Measurements from ENCODE around the gene MSRB1. TPM values are rescaled to one million over a fixed set of nuclear protein-coding genes. Genes with fewer than 3 reads are reported as not detected.

The MSRB1 gene
- total RNA-seq, 1 experiment from 2014 or later, result 5.8 TPM

GRCh38 chr16:1895949-1896675 lies 46.9 kb downstream of the MSRB1 start:
- intact Hi-C loops (cut with micrococcal nuclease), result no loop called here
- ChIA-PET POLR2A (no interaction called here), CTCF (interaction anchor here (0.6 to 0.8 kb wide), 3 partner anchors 24 to 174 kb away, joined by 3 to 4 read pairs (median 4); no protein-coding TSS in a partner anchor)
- no peaks in the 10 kb centered on the region for H3K9me3 Mint-ChIP-seq (ENCODE audit: unreplicated experiment)
- H3K27ac Mint-ChIP-seq (ENCODE audit: low read depth, unreplicated experiment), result no peak overlapping the region
- no peak for TF ChIP-seq CTCF (IDR thresholded peaks at IDR 0.05; ENCODE audit: unreplicated experiment)
- H3K4me1 Mint-ChIP-seq (ENCODE audit: insufficient read depth, unreplicated experiment), result no peaks in the 10 kb centered on the region
- H3K27me3 Mint-ChIP-seq (ENCODE audit: insufficient read depth, unreplicated experiment), result peaks cover 19% of the 10 kb centered on the region
- no TSS peak for BruUV-seq (replicated peaks)
- H3K4me3 Mint-ChIP-seq (ENCODE audit: unreplicated experiment), result no peak overlapping the region
- no peak for DNase-seq (ENCODE audit: unreplicated experiment)
- no peaks in the 10 kb centered on the region for H3K36me3 Mint-ChIP-seq (ENCODE audit: insufficient read depth, unreplicated experiment)

GRCh38 chr16:1895068-1895467 lies 47.9 kb downstream of the MSRB1 start:
- Mint-ChIP-seq H3K36me3 (ENCODE audit: insufficient read depth, unreplicated experiment) (no peaks in the 10 kb centered on the region), H3K9me3 (ENCODE audit: unreplicated experiment) (no peaks in the 10 kb centered on the region), H3K4me1 (ENCODE audit: insufficient read depth, unreplicated experiment) (no peaks in the 10 kb centered on the region), H3K27me3 (ENCODE audit: insufficient read depth, unreplicated experiment) (peaks cover 30% of the 10 kb centered on the region), H3K27ac (ENCODE audit: low read depth, unreplicated experiment) (no peak overlapping the region), H3K4me3 (ENCODE audit: unreplicated experiment) (no peak overlapping the region)
- TF ChIP-seq CTCF (IDR thresholded peaks at IDR 0.05; ENCODE audit: unreplicated experiment), result no peak
- DNase-seq (ENCODE audit: unreplicated experiment), result no peak
- no TSS peak for BruUV-seq (replicated peaks)
- POLR2A ChIA-PET, result interaction anchor here (0.7 kb wide), 1 partner anchor 48 kb away, joined by 3 read pairs; the partner anchor contains the start of gene MSRB1
- CTCF ChIA-PET, result interaction anchor here (0.6 to 0.8 kb wide), 2 partner anchors 16 to 124 kb away, joined by 3 to 4 read pairs; no protein-coding TSS in a partner anchor
- intact Hi-C loops (cut with micrococcal nuclease), result no loop called here

GRCh38 chr16:1890708-1891050 lies 52.3 kb downstream of the MSRB1 start:
- DNase-seq (ENCODE audit: unreplicated experiment), result no peak
- CTCF ChIA-PET, result interaction anchor here (0.8 to 1.2 kb wide), 2 partner anchors 11 to 21 kb away, joined by 3 to 4 read pairs; no protein-coding TSS in a partner anchor
- Mint-ChIP-seq H3K27me3 (ENCODE audit: insufficient read depth, unreplicated experiment) (peaks cover 50% of the 10 kb centered on the region), H3K9me3 (ENCODE audit: unreplicated experiment) (no peaks in the 10 kb centered on the region), H3K27ac (ENCODE audit: low read depth, unreplicated experiment) (no peak overlapping the region), H3K4me1 (ENCODE audit: insufficient read depth, unreplicated experiment) (no peaks in the 10 kb centered on the region), H3K4me3 (ENCODE audit: unreplicated experiment) (no peak overlapping the region), H3K36me3 (ENCODE audit: insufficient read depth, unreplicated experiment) (no peaks in the 10 kb centered on the region)
- TF ChIP-seq CTCF (IDR thresholded peaks at IDR 0.05; ENCODE audit: unreplicated experiment), result no peak
- no TSS peak for BruUV-seq (replicated peaks)
- POLR2A ChIA-PET, result no interaction called here
- intact Hi-C loops (cut with micrococcal nuclease), result no loop called here

GRCh38 chr16:1890024-1890707 lies 52.8 kb downstream of the MSRB1 start:
- H3K4me3 Mint-ChIP-seq (ENCODE audit: unreplicated experiment), result no peak overlapping the region
- CTCF ChIA-PET, result interaction anchor here (1.2 kb wide), 1 partner anchor 11 kb away, joined by 4 read pairs; no protein-coding TSS in a partner anchor
- no peak for DNase-seq (ENCODE audit: unreplicated experiment)

More at GRCh38 chr16:1890024-1890707, 52.8 kb downstream of the MSRB1 start:
- no peaks in the 10 kb centered on the region for H3K36me3 Mint-ChIP-seq (ENCODE audit: insufficient read depth, unreplicated experiment)
- POLR2A ChIA-PET, result interaction anchor here (1.2 kb wide), 1 partner anchor 20 kb away, joined by 3 read pairs; no protein-coding TSS in a partner anchor
- H3K4me1 Mint-ChIP-seq (ENCODE audit: insufficient read depth, unreplicated experiment), result no peaks in the 10 kb centered on the region
- H3K27ac Mint-ChIP-seq (ENCODE audit: low read depth, unreplicated experiment), result no peak overlapping the region
- BruUV-seq (replicated peaks), result no TSS peak
- peaks cover 50% of the 10 kb centered on the region for H3K27me3 Mint-ChIP-seq (ENCODE audit: insufficient read depth, unreplicated experiment)
- TF ChIP-seq CTCF (IDR thresholded peaks at IDR 0.05; ENCODE audit: unreplicated experiment), result no peak
- intact Hi-C loops (cut with micrococcal nuclease), result no loop called here
- H3K9me3 Mint-ChIP-seq (ENCODE audit: unreplicated experiment), result no peaks in the 10 kb centered on the region
